CD14-positive monocyte (primary cell): ENCODE data around the gene FOXI3. TPM values are rescaled to one million over a fixed set of nuclear protein-coding genes. Genes with fewer than 3 reads are reported as not detected.

Experiments
- DNase-seq, 3 donors: peaks; one replicate each; pipeline ENCODE4 v3.0.0-alpha.2; 2011 to 2022
- H2AFZ ChIP-seq: 2 replicates; pipeline ENCODE4 v1.6.0; 2012; ENCODE audit warnings: mild to moderate bottlenecking, low read depth, low read length, inconsistent platforms; ENCODE audit not compliant: insufficient read depth, poor library complexity, severe bottlenecking
- H3K27ac ChIP-seq, 2 donors: 1 replicate in 1 of 2; 2 replicates in 1 of 2; pipeline ENCODE4 v1.5.1; 2012 to 2013; ENCODE audit warnings: low read length in 2 of 2, control low read depth in 1 of 2, inconsistent platforms in 1 of 2, low read depth in 1 of 2, mild to moderate bottlenecking in 1 of 2
- H3K27me3 ChIP-seq, 2 donors: one replicate each; pipeline versions ENCODE4 v1.6.0 to v1.6.1; 2011 to 2013; ENCODE audit warnings: low read length in 2 of 2; ENCODE audit not compliant: control insufficient read depth in 2 of 2, insufficient read depth in 2 of 2
- H3K36me3 ChIP-seq, 2 donors: replicated peaks in 1 of 2; 1 replicate in 1 of 2; 2 replicates in 1 of 2; pipeline versions ENCODE4 v1.5.1 to v1.6.1; 2012 to 2013; ENCODE audit warnings: low read length in 2 of 2, control low read depth in 1 of 2, inconsistent platforms in 1 of 2, mild to moderate bottlenecking in 1 of 2; ENCODE audit not compliant: insufficient read depth in 2 of 2, control insufficient read depth in 1 of 2
- H3K4me1 ChIP-seq, 2 donors: 1 replicate in 1 of 2; 2 replicates in 1 of 2; pipeline versions ENCODE4 v1.5.1 to v1.6.1; 2012 to 2013; ENCODE audit warnings: low read length in 2 of 2, control low read depth in 1 of 2, inconsistent platforms in 1 of 2, mild to moderate bottlenecking in 1 of 2, moderate library complexity in 1 of 2; ENCODE audit not compliant: insufficient read depth in 2 of 2, control insufficient read depth in 1 of 2
- H3K4me2 ChIP-seq: replicated peaks from 2 replicates; pipeline ENCODE3; 2012; ENCODE audit warnings: low read length, moderate library complexity, mild to moderate bottlenecking; ENCODE audit not compliant: poor library complexity, severe bottlenecking; ENCODE audit errors: extremely low read depth
- H3K4me3 ChIP-seq, 3 experiments: fragments of 200-600 bp in 1 of 3; sonication (generic) in 1 of 3; replicated peaks in 1 of 3; 1 replicate in 2 of 3; 2 replicates in 1 of 3; pipeline ENCODE4 v1.5.1; 2011 to 2013; ENCODE audit warnings: low read length in 3 of 3, mild to moderate bottlenecking in 3 of 3, control low read depth in 2 of 3, low read depth in 2 of 3, inconsistent platforms in 1 of 3, moderate library complexity in 1 of 3
- H3K79me2 ChIP-seq: 2 replicates; pipeline ENCODE4 v1.6.0; 2012; ENCODE audit warnings: mild to moderate bottlenecking, control low read depth, inconsistent platforms, low read length, moderate library complexity; ENCODE audit not compliant: insufficient read depth
- H3K9ac ChIP-seq: 2 replicates; pipeline ENCODE4 v1.6.0; 2017; ENCODE audit warnings: low read length, mild to moderate bottlenecking; ENCODE audit not compliant: insufficient read depth, poor library complexity, severe bottlenecking
- H3K9me3 ChIP-seq, 2 donors: replicated peaks in 1 of 2; 1 replicate in 1 of 2; 2 replicates in 1 of 2; pipeline versions ENCODE4 v1.5.1 to v1.6.1; 2012 to 2013; ENCODE audit warnings: low read length in 2 of 2, control low read depth in 1 of 2; ENCODE audit not compliant: control insufficient read depth in 1 of 2, insufficient read depth in 1 of 2
- H4K20me1 ChIP-seq: 2 replicates; pipeline ENCODE4 v1.6.0; 2012; ENCODE audit warnings: mild to moderate bottlenecking, low read length, control low read depth, moderate library complexity; ENCODE audit not compliant: insufficient read depth
- H3K27ac Mint-ChIP-seq, 7 donors: one replicate each; pipeline ENCODE4 v1.8.0; 2020; ENCODE audit warnings: mild to moderate bottlenecking in 7 of 7, mixed read lengths in 7 of 7, moderate library complexity in 6 of 7, inconsistent platforms in 2 of 7
- H3K27me3 Mint-ChIP-seq, 3 donors: one replicate each; pipeline ENCODE4 v1.8.0; 2021 to 2022; ENCODE audit warnings: low read depth in 3 of 3, mild to moderate bottlenecking in 3 of 3, mixed read lengths in 3 of 3, moderate library complexity in 3 of 3, inconsistent platforms in 1 of 3
- H3K36me3 Mint-ChIP-seq, 2 donors: one replicate each; pipeline ENCODE4 v1.8.0; 2020; ENCODE audit warnings: mixed read lengths in 2 of 2, inconsistent platforms in 1 of 2, mild to moderate bottlenecking in 1 of 2
- H3K4me1 Mint-ChIP-seq: one replicate; pipeline ENCODE4 v1.8.0; 2020; ENCODE audit warnings: mild to moderate bottlenecking, mixed read lengths
- H3K4me3 Mint-ChIP-seq, 2 donors: one replicate each; pipeline ENCODE4 v1.8.0; 2020; ENCODE audit warnings: mild to moderate bottlenecking in 2 of 2, mixed read lengths in 2 of 2, moderate library complexity in 1 of 2
- H3K9me3 Mint-ChIP-seq, 7 donors: one replicate each; pipeline ENCODE4 v1.8.0; 2020 to 2022; ENCODE audit warnings: mixed read lengths in 7 of 7, mild to moderate bottlenecking in 6 of 7, moderate library complexity in 6 of 7, inconsistent platforms in 2 of 7
- CTCF ChIP-seq: fragments of 200-600 bp; IDR thresholded peaks from one replicate; pipeline ENCODE4 v1.8.0; 2022; ENCODE audit warnings: antibody characterized with exemption, mild to moderate bottlenecking
- WGBS: methylation state at CpG from one replicate; pipeline ENCODE4 v1.1.5; 2013; ENCODE audit warnings: missing lambda C conversion rate; ENCODE audit not compliant: insufficient coverage; 5-methylcytosine and 5-hydroxymethylcytosine counted together
- intact Hi-C, 2 donors: fragments of 100-400 bp; cut with micrococcal nuclease; formaldehyde crosslinking; loops; one replicate each; pipeline versions ENCODE4 v1.15.0 to v1.15.1; 2023
- polyA plus RNA-seq, 3 donors: library from polyadenylated mRNA; depleted of rRNA in 1 of 3; unstranded in 2 of 3; stranded (reverse) in 1 of 3; fragments of 300-500 nt in 2 of 3; fragments of >200 nt in 1 of 3; fragmentation: Illumina TruSeq in 2 of 3; gene quantifications; 1 replicate in 2 of 3; 2 replicates in 1 of 3; pipeline ENCODE4 v1.2.3, GENCODE V29; 2012 to 2021

Gene FOXI3
- polyA plus RNA-seq, 3 donors = not detected

GRCh38 chr2:88450186-88450585 lies 2.3 kb downstream of the FOXI3 start:
- H3K79me2 ChIP-seq = no peaks in the 10 kb centered on the region
- intact Hi-C loops = no loop called here
- no peak for TF ChIP-seq CTCF
- H3K36me3 ChIP-seq = no peaks in the 10 kb centered on the region
- WGBS = no CpG with 5 or more reads among the region's 10 CpGs
- peaks cover 0 to 19% (median 4%) of the 10 kb centered on the region in 7 donors for H3K9me3 Mint-ChIP-seq
- H3K27me3 ChIP-seq = peaks cover 46 to 70% of the 10 kb centered on the region in 2 donors
- peaks cover 9% of the 10 kb centered on the region for H3K4me1 Mint-ChIP-seq
- peaks cover 0 to 1% of the 10 kb centered on the region in 2 donors for H3K36me3 Mint-ChIP-seq
- peaks cover 0 to 19% of the 10 kb centered on the region in 2 donors for H3K9me3 ChIP-seq
- H3K4me2 ChIP-seq = no peak overlapping the region
- H3K27ac ChIP-seq = no peak overlapping the region
- peaks cover 64 to 75% (median 70%) of the 10 kb centered on the region in 3 donors for H3K27me3 Mint-ChIP-seq
- H4K20me1 ChIP-seq = no peaks in the 10 kb centered on the region
- H2AFZ ChIP-seq = no peak overlapping the region
- H3K4me3 Mint-ChIP-seq = peak overlapping the region in 1 of 2 donors; percentile 35
- H3K27ac Mint-ChIP-seq = no peak overlapping the region
- DNase-seq = no peak
- H3K4me1 ChIP-seq = no peaks in the 10 kb centered on the region
- H3K4me3 ChIP-seq = no peak overlapping the region
- no peak overlapping the region for H3K9ac ChIP-seq

- no peaks in the 10 kb centered on the region for H4K20me1 ChIP-seq
- 95% methylated on average over 7 of the region's 8 CpGs for WGBS
- H2AFZ ChIP-seq = no peak overlapping the region
- H3K4me3 Mint-ChIP-seq = no peak overlapping the region
- H3K9ac ChIP-seq = no peak overlapping the region
- H3K4me1 Mint-ChIP-seq = peaks cover 9% of the 10 kb centered on the region
- peaks cover 0 to 1% of the 10 kb centered on the region in 2 donors for H3K36me3 Mint-ChIP-seq
- no peak overlapping the region for H3K4me3 ChIP-seq
- no peak for TF ChIP-seq CTCF
- H3K27ac ChIP-seq = no peak overlapping the region
- no peaks in the 10 kb centered on the region for H3K36me3 ChIP-seq
- H3K79me2 ChIP-seq = no peaks in the 10 kb centered on the region
- no peaks in the 10 kb centered on the region for H3K4me1 ChIP-seq
- peaks cover 0 to 17% of the 10 kb centered on the region in 2 donors for H3K9me3 ChIP-seq
- intact Hi-C loops = no loop called here
- H3K4me2 ChIP-seq = no peak overlapping the region
- DNase-seq = no peak
- peaks cover 0 to 19% (median 4%) of the 10 kb centered on the region in 7 donors for H3K9me3 Mint-ChIP-seq
- no peak overlapping the region for H3K27ac Mint-ChIP-seq
- peaks cover 51 to 63% (median 56%) of the 10 kb centered on the region in 3 donors for H3K27me3 Mint-ChIP-seq
- H3K27me3 ChIP-seq = peaks cover 29 to 52% of the 10 kb centered on the region in 2 donors
Measured at GRCh38 chr2:88448248-88448647, 4.2 kb downstream of the FOXI3 start.
